Progenitor cell of endocrine pancreas (in vitro differentiated cells): ENCODE measurements around the gene STX1A. TPM values are rescaled to one million over a fixed set of nuclear protein-coding genes. Genes with fewer than 3 reads are reported as not detected.

Source experiments
- DNase-seq: peaks from one replicate; pipeline ENCODE4 v3.0.0; 2021; ENCODE audit warnings: low spot score; ENCODE audit not compliant: unreplicated experiment
- H3K27ac Mint-ChIP-seq: 2 replicates; pipeline ENCODE4 v1.8.0; 2021; ENCODE audit warnings: mild to moderate bottlenecking, moderate library complexity, mixed read lengths
- H3K27me3 Mint-ChIP-seq: 2 replicates; pipeline ENCODE4 v1.8.0; 2021; ENCODE audit warnings: mixed read lengths
- H3K36me3 Mint-ChIP-seq: 2 replicates; pipeline ENCODE4 v1.8.0; 2022; ENCODE audit warnings: mixed read lengths; ENCODE audit not compliant: insufficient read depth
- H3K4me1 Mint-ChIP-seq: 2 replicates; pipeline ENCODE4 v1.8.0; 2021; ENCODE audit warnings: low read depth, mixed read lengths
- H3K4me3 Mint-ChIP-seq: 2 replicates; pipeline ENCODE4 v1.8.0; 2021; ENCODE audit warnings: low read depth, mild to moderate bottlenecking, moderate library complexity, mixed read lengths
- H3K9me3 Mint-ChIP-seq: 2 replicates; pipeline ENCODE4 v1.8.0; 2021; ENCODE audit warnings: low read depth, mixed read lengths
- CTCF ChIP-seq: fragments of 200-600 bp; sonication (generic); IDR thresholded peaks from one replicate; pipeline ENCODE4 v1.5.0; 2021; ENCODE audit warnings: antibody characterized with exemption, mild to moderate bottlenecking; ENCODE audit not compliant: unreplicated experiment
- long read RNA-seq: library from polyadenylated mRNA; unstranded; transcript quantifications from one replicate; pipeline ENCODE4 v2.0.0, GENCODE V29; 2020
- total RNA-seq: library from RNA; stranded (reverse); gene quantifications from 2 replicates; pipeline ENCODE4 v1.2.1, GENCODE V29; 2021

STX1A gene
- 40.9 and 46.6 TPM in 2 replicates for total RNA-seq
- long read RNA-seq, partial matches to known transcripts, result 0 of 2 reads
- long read RNA-seq, other reads (novel, unspliced or antisense), result 1 of 2 reads

GRCh38 chr7:73718905-73719805 lies at the start of gene STX1A:
TSS of gene STX1A (minus strand) at chr7:73719669. CDS start at chr7:73719631, 38 bp downstream.
- TF ChIP-seq CTCF, result no peak
- peak; percentile 58 for DNase-seq
- Mint-ChIP-seq H3K36me3 (no peaks in the 10 kb centered on the region), H3K4me1 (peaks cover 21% of the 10 kb centered on the region), H3K4me3 (peak within 1 kb of the TSS; percentile 73), H3K9me3 (no peaks in the 10 kb centered on the region), H3K27me3 (peaks cover 9% of the 10 kb centered on the region), H3K27ac (peak within 1 kb of the TSS; percentile 64)

- Mint-ChIP-seq H3K27ac (no peak overlapping the region), H3K27me3 (no peaks in the 10 kb centered on the region), H3K4me1 (peaks cover 10% of the 10 kb centered on the region), H3K4me3 (peak overlapping the region; percentile 41), H3K36me3 (peaks cover 13% of the 10 kb centered on the region), H3K9me3 (no peaks in the 10 kb centered on the region)
- no peak for TF ChIP-seq CTCF
- DNase-seq, result no peak
Observed at GRCh38 chr7:73768641-73769480, 49.4 kb upstream of the STX1A start.

GRCh38 chr7:73766556-73767229 lies 47.2 kb upstream of the STX1A start:
- Mint-ChIP-seq H3K9me3 (no peaks in the 10 kb centered on the region), H3K4me3 (no peak overlapping the region), H3K36me3 (peaks cover 13% of the 10 kb centered on the region), H3K4me1 (peaks cover 16% of the 10 kb centered on the region), H3K27me3 (no peaks in the 10 kb centered on the region), H3K27ac (no peak overlapping the region)
- no peak for DNase-seq
- no peak for TF ChIP-seq CTCF

- Mint-ChIP-seq H3K27ac (no peak overlapping the region), H3K36me3 (peaks cover 3% of the 10 kb centered on the region), H3K4me1 (peaks cover 10% of the 10 kb centered on the region), H3K9me3 (no peaks in the 10 kb centered on the region), H3K27me3 (no peaks in the 10 kb centered on the region), H3K4me3 (no peak overlapping the region)
- DNase-seq, result no peak
- no peak for TF ChIP-seq CTCF
Observed at GRCh38 chr7:73762659-73762999, 43.2 kb upstream of the STX1A start.
